ENCODE results near the gene ZC3H14. TPM values are rescaled to one million over a fixed set of nuclear protein-coding genes. Genes with fewer than 3 reads are reported as not detected.

ZC3H14 gene
- total RNA-seq (10 to 100 TPM; 35.4 to 49.4 (median 38.7) TPM), polyA plus RNA-seq (10 to 100 TPM; 24.5 to 32.4 TPM)
- long read RNA-seq, donor 1, full-length matches to known transcripts: 23 of 73 reads
- long read RNA-seq, donor 1, partial matches to known transcripts: 4 of 73 reads
- long read RNA-seq, donor 1, other reads (novel, unspliced or antisense): 46 of 73 reads
- long read RNA-seq, donor 2, full-length matches to known transcripts: 23 of 62 reads
- long read RNA-seq, donor 2, partial matches to known transcripts: 3 of 62 reads
- long read RNA-seq, donor 2, other reads (novel, unspliced or antisense): 36 of 62 reads
- long read RNA-seq, donor 3, full-length matches to known transcripts: 39 of 120 reads
- long read RNA-seq, donor 3, partial matches to known transcripts: 8 of 120 reads
- long read RNA-seq, donor 3, other reads (novel, unspliced or antisense): 73 of 120 reads

GRCh38 chr14:88562831-88563686, at the start of gene ZC3H14:
ZC3H14 (plus strand) TSS chr14:88563037; CDS start chr14:88563134, 97 bp downstream.
- Histone ChIP-seq H3K9me3 (no peaks in the 10 kb centered on the region), H3K4me3 (peak within 1 kb of the TSS; percentile 69 to 98 (median 87)), H3K27ac (peak within 1 kb of the TSS; percentile 76 to 97 (median 94)), H3K36me3 (peaks cover 0 to 18% (median 3%) of the 10 kb centered on the region in 9 donors), H3K4me1 (peaks cover 2 to 24% (median 21%) of the 10 kb centered on the region in 9 donors), H3K27me3 (no peaks in the 10 kb centered on the region)
- TF ChIP-seq CTCF (IDR thresholded peaks at IDR 0.05): no peak
- intact Hi-C loops (cut with DNase I): loop anchor here in 8 of 10 donors (2.0 to 10.0 kb wide), 5 partner anchors 70 to 551 kb away; partner anchors contain the start of gene SPATA7 (in 1 of the 8)
- DNase-seq (peak; percentile 82 to 91), ATAC-seq (peak; percentile 98 to 99 (median 98))
- 0 to 1% methylated on average over 95 to 99 of the region's 99 CpGs for WGBS, 2 donors

GRCh38 chr14:88515499-88516221, 47.2 kb upstream of the ZC3H14 start:
- Histone ChIP-seq H3K27ac (peak overlapping the region in 2 of 10 donors; percentile 22 to 27), H3K4me1 (peaks cover 3 to 30% (median 9%) of the 10 kb centered on the region in 9 donors), H3K27me3 (no peaks in the 10 kb centered on the region), H3K9me3 (no peaks in the 10 kb centered on the region), H3K4me3 (no peak overlapping the region), H3K36me3 (peaks cover 0 to 65% (median 0%) of the 10 kb centered on the region in 9 donors)
- DNase-seq (no peak), ATAC-seq (peak in 3 of 8 donors; percentile 42 to 57 (median 57))
- no peak for TF ChIP-seq CTCF (IDR thresholded peaks at IDR 0.05)
- intact Hi-C loops (cut with DNase I): no loop called here
- WGBS, 2 donors: 71 to 87% methylated on average over 1 of the region's 1 CpG

- DNase-seq: no peak
- peaks cover 3 to 30% (median 9%) of the 10 kb centered on the region in 9 donors for H3K4me1 ChIP-seq
- intact Hi-C loops (cut with DNase I): no loop called here
- H3K9me3 ChIP-seq: no peaks in the 10 kb centered on the region
- no peak for ATAC-seq
- peaks cover 0 to 52% (median 0%) of the 10 kb centered on the region in 9 donors for H3K36me3 ChIP-seq
- no peaks in the 10 kb centered on the region for H3K27me3 ChIP-seq
- 51 to 64% methylated on average over 7 of the region's 7 CpGs for WGBS, 2 donors
- H3K4me3 ChIP-seq: no peak overlapping the region
- no peak for TF ChIP-seq CTCF (IDR thresholded peaks at IDR 0.05)
- peak overlapping the region in 3 of 10 donors; percentile 15 to 31 (median 27) for H3K27ac ChIP-seq
Measured at GRCh38 chr14:88516861-88517357, 45.9 kb upstream of the ZC3H14 start.
